Neural crest cell (in vitro differentiated cells): ENCODE results near the gene GIN1. TPM values are rescaled to one million over a fixed set of nuclear protein-coding genes. Genes with fewer than 3 reads are reported as not detected.

Experiments used
- DNase-seq: peaks from one replicate; pipeline ENCODE4 v3.0.0; 2021; ENCODE audit warnings: low read depth, mixed read lengths, low spot score
- H3K27ac Mint-ChIP-seq: one replicate; pipeline ENCODE4 v1.8.0; 2021; ENCODE audit warnings: mild to moderate bottlenecking, mixed read lengths; ENCODE audit not compliant: unreplicated experiment
- H3K27me3 Mint-ChIP-seq: 2 replicates; pipeline ENCODE4 v1.8.0; 2021; ENCODE audit warnings: low read depth, mild to moderate bottlenecking, mixed read lengths
- H3K36me3 Mint-ChIP-seq: 2 replicates; pipeline ENCODE4 v1.8.0; 2021; ENCODE audit warnings: low read depth, mild to moderate bottlenecking, mixed read lengths
- H3K4me1 Mint-ChIP-seq: 2 replicates; pipeline ENCODE4 v1.8.0; 2021; ENCODE audit warnings: mixed read lengths
- H3K4me3 Mint-ChIP-seq: one replicate; pipeline ENCODE4 v1.8.0; 2021; ENCODE audit warnings: mild to moderate bottlenecking, mixed read lengths
- H3K9me3 Mint-ChIP-seq: 2 replicates; pipeline ENCODE4 v1.8.0; 2021; ENCODE audit warnings: mixed read lengths
- total RNA-seq: library from RNA; stranded (reverse); gene quantifications from 2 replicates; pipeline ENCODE4 v1.2.1, GENCODE V29; 2021
- TF ChIP-seq, protein P1 (sequence below): fragments of 200-600 bp; sonication (generic); conservative IDR thresholded peaks from 2 replicates; pipeline ENCODE4 v1.5.0; 2021; ENCODE audit warnings: antibody characterized with exemption, mild to moderate bottlenecking

The GIN1 gene
- total RNA-seq, 1 donor from 2014 or later, result 8.0 TPM

DNA sequence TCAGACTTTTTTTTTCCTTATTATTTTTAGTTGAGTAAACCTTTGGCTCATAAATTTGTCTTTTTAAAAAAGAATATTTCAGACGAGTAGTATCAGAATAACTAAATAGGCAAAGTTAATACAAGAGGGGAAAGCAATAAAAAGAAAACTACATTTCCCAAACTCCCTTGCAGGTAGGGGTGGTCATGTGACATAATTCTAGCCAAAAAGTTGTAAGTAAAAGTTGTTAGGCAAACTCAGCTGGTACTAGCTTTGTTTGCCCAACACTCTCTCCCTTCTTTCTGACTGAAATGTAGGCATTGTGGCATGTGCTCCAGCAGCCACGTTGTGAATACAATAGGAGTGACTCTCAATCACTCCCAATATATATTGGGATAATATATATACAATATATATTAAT, 20.9 kb downstream of the GIN1 start:
- H3K4me3 Mint-ChIP-seq, result no peak overlapping the region
- no peaks in the 10 kb centered on the region for H3K27me3 Mint-ChIP-seq
- no peak overlapping the region for H3K27ac Mint-ChIP-seq
- H3K9me3 Mint-ChIP-seq, result no peaks in the 10 kb centered on the region
- H3K36me3 Mint-ChIP-seq, result peaks cover 3% of the 10 kb centered on the region
- TF ChIP-seq, protein P1, sequence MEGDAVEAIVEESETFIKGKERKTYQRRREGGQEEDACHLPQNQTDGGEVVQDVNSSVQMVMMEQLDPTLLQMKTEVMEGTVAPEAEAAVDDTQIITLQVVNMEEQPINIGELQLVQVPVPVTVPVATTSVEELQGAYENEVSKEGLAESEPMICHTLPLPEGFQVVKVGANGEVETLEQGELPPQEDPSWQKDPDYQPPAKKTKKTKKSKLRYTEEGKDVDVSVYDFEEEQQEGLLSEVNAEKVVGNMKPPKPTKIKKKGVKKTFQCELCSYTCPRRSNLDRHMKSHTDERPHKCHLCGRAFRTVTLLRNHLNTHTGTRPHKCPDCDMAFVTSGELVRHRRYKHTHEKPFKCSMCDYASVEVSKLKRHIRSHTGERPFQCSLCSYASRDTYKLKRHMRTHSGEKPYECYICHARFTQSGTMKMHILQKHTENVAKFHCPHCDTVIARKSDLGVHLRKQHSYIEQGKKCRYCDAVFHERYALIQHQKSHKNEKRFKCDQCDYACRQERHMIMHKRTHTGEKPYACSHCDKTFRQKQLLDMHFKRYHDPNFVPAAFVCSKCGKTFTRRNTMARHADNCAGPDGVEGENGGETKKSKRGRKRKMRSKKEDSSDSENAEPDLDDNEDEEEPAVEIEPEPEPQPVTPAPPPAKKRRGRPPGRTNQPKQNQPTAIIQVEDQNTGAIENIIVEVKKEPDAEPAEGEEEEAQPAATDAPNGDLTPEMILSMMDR, result no peak
- DNase-seq, result no peak
- no peaks in the 10 kb centered on the region for H3K4me1 Mint-ChIP-seq

DNA sequence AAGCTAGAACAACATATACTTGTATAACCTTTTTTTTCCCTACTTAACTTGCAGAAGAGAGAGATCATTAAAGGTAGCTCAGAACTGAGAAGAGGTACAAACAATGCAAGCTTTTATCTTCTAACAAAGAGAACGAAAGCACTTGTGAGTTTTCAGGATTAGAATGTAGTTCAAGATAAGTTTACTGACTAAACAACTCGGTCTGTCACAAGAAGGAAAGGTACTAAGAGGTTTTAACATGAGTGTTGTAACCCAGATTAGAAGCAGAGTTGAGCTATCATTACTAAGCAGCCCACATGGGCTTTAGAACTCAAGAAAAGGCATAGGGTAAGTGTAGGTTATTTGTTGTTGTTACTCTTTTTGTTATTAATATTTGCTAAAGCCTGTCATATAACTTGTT, 25.2 kb downstream of the GIN1 start:
- Mint-ChIP-seq H3K36me3 (peaks cover 8% of the 10 kb centered on the region), H3K27ac (no peak overlapping the region), H3K4me3 (no peak overlapping the region), H3K9me3 (no peaks in the 10 kb centered on the region), H3K4me1 (no peaks in the 10 kb centered on the region), H3K27me3 (no peaks in the 10 kb centered on the region)
- TF ChIP-seq, protein P1, result no peak
- no peak for DNase-seq

DNA sequence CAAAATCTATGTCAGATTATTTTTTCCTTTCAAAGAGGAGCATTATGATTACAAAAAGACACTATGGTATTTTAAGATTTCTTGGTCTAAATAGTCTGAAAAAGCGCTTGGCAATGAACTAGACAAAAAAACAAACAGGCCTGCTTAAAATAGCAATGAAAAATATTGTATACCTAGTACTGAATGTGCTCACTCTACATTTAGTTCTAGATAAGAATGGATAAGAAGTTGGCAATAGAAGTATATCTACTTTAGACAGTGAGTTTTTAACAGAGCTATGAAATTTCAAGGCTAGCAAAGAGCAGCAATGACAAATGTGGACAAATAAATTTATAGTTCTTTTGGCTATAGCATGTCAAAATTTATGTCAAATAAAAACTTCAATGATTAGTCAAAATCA, 26.2 kb downstream of the GIN1 start:
- H3K27me3 Mint-ChIP-seq, result no peaks in the 10 kb centered on the region
- H3K9me3 Mint-ChIP-seq, result no peaks in the 10 kb centered on the region
- no peak for DNase-seq
- no peaks in the 10 kb centered on the region for H3K4me1 Mint-ChIP-seq
- H3K4me3 Mint-ChIP-seq, result no peak overlapping the region
- H3K36me3 Mint-ChIP-seq, result peaks cover 12% of the 10 kb centered on the region
- H3K27ac Mint-ChIP-seq, result no peak overlapping the region
- TF ChIP-seq, protein P1, result no peak

DNA sequence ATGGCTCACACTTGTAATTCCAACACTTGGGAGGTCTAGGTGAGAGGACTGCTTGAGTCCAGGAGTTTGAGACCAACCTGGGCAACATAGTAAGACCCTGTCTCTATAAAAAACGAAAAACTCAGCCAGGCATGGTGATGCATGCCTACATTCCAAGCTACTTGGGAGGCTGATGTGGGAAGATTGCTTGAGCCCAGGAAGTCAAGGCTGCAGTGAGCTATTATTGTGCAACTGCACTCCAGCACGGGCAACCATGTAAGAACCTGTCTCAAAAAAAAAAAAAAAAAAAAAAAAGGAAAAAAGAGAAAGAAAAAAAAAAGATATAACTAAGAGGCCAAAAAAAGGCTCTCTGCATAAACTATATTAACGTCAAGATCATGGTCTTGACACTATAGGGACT, 27.3 kb downstream of the GIN1 start:
- H3K4me1 Mint-ChIP-seq, result no peaks in the 10 kb centered on the region
- no peak for DNase-seq
- no peak overlapping the region for H3K4me3 Mint-ChIP-seq
- peaks cover 12% of the 10 kb centered on the region for H3K36me3 Mint-ChIP-seq
- TF ChIP-seq, protein P1, result no peak
- no peaks in the 10 kb centered on the region for H3K9me3 Mint-ChIP-seq
- no peaks in the 10 kb centered on the region for H3K27me3 Mint-ChIP-seq
- no peak overlapping the region for H3K27ac Mint-ChIP-seq

DNA sequence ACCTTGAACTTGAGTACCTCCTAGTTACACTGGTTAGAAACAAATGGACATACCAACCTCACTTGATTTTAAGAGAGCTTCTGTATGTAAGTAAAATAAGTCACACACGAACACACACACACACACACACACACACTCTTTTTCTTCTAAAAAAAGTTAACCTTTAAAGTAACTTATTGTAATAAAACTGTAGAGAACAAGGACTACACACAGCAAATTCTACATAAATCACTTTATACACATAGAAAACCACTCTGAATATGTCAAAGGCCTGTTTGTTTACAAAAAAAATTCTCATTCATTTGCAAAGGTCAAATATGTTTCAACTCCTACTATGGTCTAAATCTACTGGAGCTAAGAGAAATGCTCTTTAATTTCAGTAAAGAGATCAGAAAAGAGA, 29.1 kb downstream of the GIN1 start:
- Mint-ChIP-seq H3K27me3 (no peaks in the 10 kb centered on the region), H3K4me1 (no peaks in the 10 kb centered on the region), H3K4me3 (no peak overlapping the region), H3K36me3 (peaks cover 20% of the 10 kb centered on the region), H3K9me3 (no peaks in the 10 kb centered on the region), H3K27ac (no peak overlapping the region)
- TF ChIP-seq, protein P1, result no peak
- no peak for DNase-seq

DNA sequence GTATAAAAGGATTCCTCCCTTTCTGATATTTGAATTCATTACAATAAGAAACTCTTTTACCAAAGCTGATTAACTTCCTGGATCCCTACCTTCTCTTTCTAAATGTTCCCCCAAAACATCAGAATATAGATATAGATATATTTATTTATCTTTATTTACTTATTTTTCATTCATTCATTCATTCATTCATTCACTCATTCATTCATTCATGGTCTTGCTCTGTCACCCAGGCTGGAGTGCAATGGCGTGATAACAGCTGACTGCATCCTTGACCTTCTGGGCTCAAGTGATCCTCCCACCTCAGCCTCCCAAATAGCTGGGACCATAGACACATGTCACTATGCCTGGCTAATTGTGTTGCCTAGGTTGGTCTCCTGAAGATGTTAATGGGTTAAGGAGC, 30.7 kb downstream of the GIN1 start:
- Mint-ChIP-seq H3K27me3 (no peaks in the 10 kb centered on the region), H3K4me3 (no peak overlapping the region), H3K27ac (no peak overlapping the region), H3K36me3 (peaks cover 28% of the 10 kb centered on the region), H3K4me1 (no peaks in the 10 kb centered on the region), H3K9me3 (peaks cover 1% of the 10 kb centered on the region)
- TF ChIP-seq, protein P1, result no peak
- no peak for DNase-seq
